Smooth muscle cell (in vitro differentiated cells): ENCODE data around the gene SLC35F1. TPM values are rescaled to one million over a fixed set of nuclear protein-coding genes. Genes with fewer than 3 reads are reported as not detected.

Experiments used
- DNase-seq: peaks from one replicate; lab custom pipeline; 2025; ENCODE audit not compliant: unreplicated experiment; lab: John Stamatoyannopoulos, UW
- H2AFZ ChIP-seq: fragments of 200-600 bp; sonication (generic); 2 replicates; pipeline ENCODE4 v1.6.0; 2016; ENCODE audit warnings: antibody characterized with exemption, low read depth, mild to moderate bottlenecking
- H3F3A ChIP-seq: fragments of 200-600 bp; sonication (generic); 2 replicates; pipeline ENCODE4 v1.6.0; 2017; ENCODE audit warnings: antibody characterized with exemption, low read depth
- H3K27ac ChIP-seq: fragments of 200-600 bp; sonication (generic); 2 replicates; pipeline ENCODE4 v1.5.1; 2016; ENCODE audit warnings: low read depth, mild to moderate bottlenecking
- H3K27me3 ChIP-seq: fragments of 200-600 bp; sonication (generic); 2 replicates; pipeline ENCODE4 v1.6.1; 2016; ENCODE audit warnings: low read depth, mild to moderate bottlenecking
- H3K36me3 ChIP-seq: fragments of 200-600 bp; sonication (generic); 2 replicates; pipeline ENCODE4 v1.5.1; 2016; ENCODE audit warnings: low read depth
- H3K4me1 ChIP-seq: fragments of 200-600 bp; sonication (generic); 2 replicates; pipeline ENCODE4 v1.5.1; 2016; ENCODE audit warnings: low read depth
- H3K4me2 ChIP-seq: fragments of 200-600 bp; sonication (generic); 2 replicates; pipeline ENCODE4 v1.6.0; 2016; ENCODE audit warnings: mild to moderate bottlenecking
- H3K4me3 ChIP-seq: fragments of 200-600 bp; sonication (generic); 2 replicates; pipeline ENCODE4 v1.5.1; 2016; ENCODE audit warnings: mild to moderate bottlenecking
- H3K79me2 ChIP-seq: fragments of 200-600 bp; sonication (generic); 2 replicates; pipeline ENCODE4 v1.6.0; 2016; ENCODE audit warnings: low read depth, mild to moderate bottlenecking
- H3K9ac ChIP-seq: fragments of 200-600 bp; sonication (generic); 2 replicates; pipeline ENCODE4 v1.6.0; 2016; ENCODE audit warnings: low read depth
- H3K9me3 ChIP-seq: fragments of 200-600 bp; sonication (generic); replicated peaks from 2 replicates; pipeline ENCODE4 v1.5.1; 2016; ENCODE audit warnings: low read depth
- H4K20me1 ChIP-seq: fragments of 200-600 bp; sonication (generic); 2 replicates; pipeline ENCODE4 v1.6.0; 2016; ENCODE audit warnings: low read depth
- WGBS: methylation state at CpG from one replicate; pipeline ENCODE4 v1.1.7; 2016; ENCODE audit warnings: low lambda C conversion rate; 5-methylcytosine and 5-hydroxymethylcytosine counted together
- polyA plus RNA-seq: library from polyadenylated mRNA; unstranded; fragments of >200 nt; fragmentation: Nextera tagmentation; extraction: Ambion mirVana; gene quantifications from 2 replicates; pipeline ENCODE4 v1.2.1, GENCODE V29; 2016
- total RNA-seq: library from RNA; depleted of rRNA; stranded (reverse); fragments of >200 nt; gene quantifications from 2 replicates; pipeline ENCODE4 v1.2.3, GENCODE V29; 2014
- TF ChIP-seq, protein P1 (sequence below): fragments of 200-600 bp; sonication (generic); IDR thresholded peaks from 2 replicates; pipeline ENCODE4 v1.5.1; 2017; ENCODE audit warnings: borderline replicate concordance, mild to moderate bottlenecking, antibody characterized with exemption; ENCODE audit not compliant: insufficient read depth, poor library complexity, severe bottlenecking

Gene SLC35F1
- total and polyA plus RNA-seq, 2 experiments from 2014 or later, result 0.05 to 0.09 TPM

- no peaks in the 10 kb centered on the region for H3K36me3 ChIP-seq
- no peak for DNase-seq
- peaks cover 10% of the 10 kb centered on the region for H3K4me1 ChIP-seq
- no peak overlapping the region for H3K9ac ChIP-seq
- H3K9me3 ChIP-seq, result no peaks in the 10 kb centered on the region
- no peaks in the 10 kb centered on the region for H3K27me3 ChIP-seq
- H2AFZ ChIP-seq, result peak overlapping the region; percentile 63
- H3K4me3 ChIP-seq, result no peak overlapping the region
- TF ChIP-seq, protein P1, sequence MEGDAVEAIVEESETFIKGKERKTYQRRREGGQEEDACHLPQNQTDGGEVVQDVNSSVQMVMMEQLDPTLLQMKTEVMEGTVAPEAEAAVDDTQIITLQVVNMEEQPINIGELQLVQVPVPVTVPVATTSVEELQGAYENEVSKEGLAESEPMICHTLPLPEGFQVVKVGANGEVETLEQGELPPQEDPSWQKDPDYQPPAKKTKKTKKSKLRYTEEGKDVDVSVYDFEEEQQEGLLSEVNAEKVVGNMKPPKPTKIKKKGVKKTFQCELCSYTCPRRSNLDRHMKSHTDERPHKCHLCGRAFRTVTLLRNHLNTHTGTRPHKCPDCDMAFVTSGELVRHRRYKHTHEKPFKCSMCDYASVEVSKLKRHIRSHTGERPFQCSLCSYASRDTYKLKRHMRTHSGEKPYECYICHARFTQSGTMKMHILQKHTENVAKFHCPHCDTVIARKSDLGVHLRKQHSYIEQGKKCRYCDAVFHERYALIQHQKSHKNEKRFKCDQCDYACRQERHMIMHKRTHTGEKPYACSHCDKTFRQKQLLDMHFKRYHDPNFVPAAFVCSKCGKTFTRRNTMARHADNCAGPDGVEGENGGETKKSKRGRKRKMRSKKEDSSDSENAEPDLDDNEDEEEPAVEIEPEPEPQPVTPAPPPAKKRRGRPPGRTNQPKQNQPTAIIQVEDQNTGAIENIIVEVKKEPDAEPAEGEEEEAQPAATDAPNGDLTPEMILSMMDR, result no peak
- no peaks in the 10 kb centered on the region for H4K20me1 ChIP-seq
- H3F3A ChIP-seq, result peaks cover 4% of the 10 kb centered on the region
- H3K4me2 ChIP-seq, result no peak overlapping the region
- no peak overlapping the region for H3K27ac ChIP-seq
- 88% methylated on average over 1 of the region's 1 CpG for WGBS
- no peaks in the 10 kb centered on the region for H3K79me2 ChIP-seq
Measured at GRCh38 chr6:118165500-118165899, 258.4 kb downstream of the SLC35F1 start.

DNA sequence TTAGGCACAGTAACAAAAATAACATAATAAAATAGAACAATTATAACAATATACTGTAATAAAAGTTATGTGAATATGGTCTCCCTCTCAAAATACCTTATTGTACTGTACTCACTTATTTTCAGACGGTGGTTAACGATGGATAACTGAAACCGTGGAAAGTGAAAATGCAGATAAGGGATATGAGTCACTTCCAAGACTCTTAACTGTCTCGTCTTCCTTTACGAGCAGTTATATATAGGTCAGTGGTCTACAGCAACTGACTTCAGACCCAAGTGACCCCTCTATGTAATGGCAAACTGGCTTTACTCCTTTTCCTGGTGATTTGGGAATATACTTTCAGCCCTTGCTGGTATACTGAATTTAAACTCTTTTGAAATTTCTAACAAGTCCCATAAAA lies 261.4 kb downstream of the SLC35F1 start:
- Histone ChIP-seq H3K36me3 (no peaks in the 10 kb centered on the region), H3F3A (peaks cover 4% of the 10 kb centered on the region), H4K20me1 (no peaks in the 10 kb centered on the region), H3K27me3 (no peaks in the 10 kb centered on the region), H3K4me1 (peaks cover 10% of the 10 kb centered on the region), H3K79me2 (no peaks in the 10 kb centered on the region), H3K9ac (no peak overlapping the region), H3K4me2 (peak overlapping the region; percentile 24), H3K4me3 (no peak overlapping the region), H3K27ac (peak overlapping the region; percentile 56), H2AFZ (peak overlapping the region; percentile 29), H3K9me3 (no peaks in the 10 kb centered on the region)
- TF ChIP-seq, protein P1, result no peak
- no peak for DNase-seq
- 7% methylated on average over 5 of the region's 5 CpGs for WGBS

DNA sequence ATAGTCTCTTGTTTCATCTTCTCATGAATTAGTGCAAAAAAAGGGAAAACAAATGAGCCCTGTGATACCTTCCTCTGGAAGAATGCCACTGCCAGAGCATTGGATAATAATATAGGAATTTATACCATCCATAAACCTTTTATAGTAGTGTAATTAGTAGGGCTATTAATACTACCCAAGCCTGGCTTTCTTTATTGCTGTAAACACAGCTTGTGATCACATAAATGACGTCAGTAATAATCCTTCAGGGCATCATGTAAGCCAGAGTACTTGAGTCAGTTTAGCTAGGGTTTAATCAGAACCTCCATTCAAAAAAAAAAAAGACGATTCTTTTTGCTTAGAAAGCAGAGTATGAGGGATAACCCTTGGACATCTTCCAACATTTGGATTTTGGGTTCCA lies 264.8 kb downstream of the SLC35F1 start:
- DNase-seq, result no peak
- peaks cover 10% of the 10 kb centered on the region for H3K9me3 ChIP-seq
- H3K9ac ChIP-seq, result no peak overlapping the region
- TF ChIP-seq, protein P1, result no peak
- no peaks in the 10 kb centered on the region for H3K27me3 ChIP-seq
- H3K36me3 ChIP-seq, result no peaks in the 10 kb centered on the region
- no peaks in the 10 kb centered on the region for H3K4me1 ChIP-seq
- no peaks in the 10 kb centered on the region for H4K20me1 ChIP-seq
- H2AFZ ChIP-seq, result no peak overlapping the region
- peak overlapping the region; percentile 33 for H3K4me2 ChIP-seq
- H3K79me2 ChIP-seq, result no peaks in the 10 kb centered on the region
- H3F3A ChIP-seq, result no peaks in the 10 kb centered on the region
- no peak overlapping the region for H3K4me3 ChIP-seq
- peak overlapping the region; percentile 46 for H3K27ac ChIP-seq
- 25% methylated on average over 2 of the region's 2 CpGs for WGBS

- no peak overlapping the region for H3K4me3 ChIP-seq
- no peak overlapping the region for H2AFZ ChIP-seq
- no peak for DNase-seq
- H4K20me1 ChIP-seq, result no peaks in the 10 kb centered on the region
- TF ChIP-seq, protein P1, result no peak
- H3F3A ChIP-seq, result no peaks in the 10 kb centered on the region
- H3K79me2 ChIP-seq, result no peaks in the 10 kb centered on the region
- H3K4me2 ChIP-seq, result no peak overlapping the region
- H3K27ac ChIP-seq, result no peak overlapping the region
- no peaks in the 10 kb centered on the region for H3K27me3 ChIP-seq
- peaks cover 10% of the 10 kb centered on the region for H3K9me3 ChIP-seq
- no peak overlapping the region for H3K9ac ChIP-seq
- 83% methylated on average over 1 of the region's 1 CpG for WGBS
- no peaks in the 10 kb centered on the region for H3K36me3 ChIP-seq
- H3K4me1 ChIP-seq, result no peaks in the 10 kb centered on the region
Measured at GRCh38 chr6:118174071-118174470, 267.0 kb downstream of the SLC35F1 start.
